Suprapubic skin (tissue), 4 donors: ENCODE measurements around the gene FOXJ3. TPM values are rescaled to one million over a fixed set of nuclear protein-coding genes. Genes with fewer than 3 reads are reported as not detected.

Experiments used
- DNase-seq, 2 donors: peaks; one replicate each; pipeline ENCODE4 v3.0.0-alpha.2; 2019; ENCODE audit warnings: low spot score in 2 of 2
- H3K27ac ChIP-seq: fragments of 200-600 bp; sonication (generic); one replicate; pipeline ENCODE4 v1.5.1; 2019
- H3K27me3 ChIP-seq: fragments of 200-600 bp; sonication (generic); one replicate; pipeline ENCODE4 v1.5.1; 2019
- H3K36me3 ChIP-seq: fragments of 200-600 bp; sonication (generic); one replicate; pipeline ENCODE4 v1.5.1; 2019
- H3K4me1 ChIP-seq: fragments of 200-600 bp; sonication (generic); one replicate; pipeline ENCODE4 v1.5.1; 2019
- H3K4me3 ChIP-seq: fragments of 200-600 bp; sonication (generic); one replicate; pipeline ENCODE4 v1.5.1; 2019; ENCODE audit warnings: mild to moderate bottlenecking
- H3K9me3 ChIP-seq: fragments of 200-600 bp; sonication (generic); one replicate; pipeline ENCODE4 v1.5.1; 2019
- EP300 ChIP-seq: sonication (generic); formaldehyde crosslinking; IDR thresholded peaks from one replicate; pipeline ENCODE4 v1.6.1; 2017; ENCODE audit warnings: antibody characterized with exemption
- POLR2A ChIP-seq, 2 donors: fragments of 450-650 bp; IDR thresholded peaks; one replicate each; pipeline ENCODE4 v1.6.1; 2017; ENCODE audit warnings: antibody characterized with exemption in 2 of 2, mild to moderate bottlenecking in 2 of 2, moderate library complexity in 2 of 2
- POLR2AphosphoS5 ChIP-seq, 3 donors: sonication (generic); formaldehyde crosslinking; IDR thresholded peaks; one replicate each; pipeline ENCODE4 v1.6.1; 2017; ENCODE audit warnings: antibody characterized with exemption in 3 of 3
- WGBS: methylation state at CpG from one replicate; pipeline ENCODE4 v1.1.5; 2018; 5-methylcytosine and 5-hydroxymethylcytosine counted together
- total RNA-seq, 4 donors: library from RNA; depleted of rRNA; stranded (reverse); fragments of >200 nt; gene quantifications; one replicate each; pipeline ENCODE4 v1.1.0, GENCODE V29; 2016
- TF ChIP-seq, protein P1 (sequence below), 2 donors: fragments of 200-600 bp in 1 of 2; fragments of 450-650 bp in 1 of 2; sonication (generic) in 1 of 2; IDR thresholded peaks; one replicate each; pipeline ENCODE4 v1.5.1; 2016 to 2019; ENCODE audit warnings: antibody characterized with exemption in 2 of 2, mild to moderate bottlenecking in 1 of 2, moderate library complexity in 1 of 2

FOXJ3 gene
- total RNA-seq, 4 donors from 2014 or later: 37.0 to 71.0 (median 41.1) TPM

DNA sequence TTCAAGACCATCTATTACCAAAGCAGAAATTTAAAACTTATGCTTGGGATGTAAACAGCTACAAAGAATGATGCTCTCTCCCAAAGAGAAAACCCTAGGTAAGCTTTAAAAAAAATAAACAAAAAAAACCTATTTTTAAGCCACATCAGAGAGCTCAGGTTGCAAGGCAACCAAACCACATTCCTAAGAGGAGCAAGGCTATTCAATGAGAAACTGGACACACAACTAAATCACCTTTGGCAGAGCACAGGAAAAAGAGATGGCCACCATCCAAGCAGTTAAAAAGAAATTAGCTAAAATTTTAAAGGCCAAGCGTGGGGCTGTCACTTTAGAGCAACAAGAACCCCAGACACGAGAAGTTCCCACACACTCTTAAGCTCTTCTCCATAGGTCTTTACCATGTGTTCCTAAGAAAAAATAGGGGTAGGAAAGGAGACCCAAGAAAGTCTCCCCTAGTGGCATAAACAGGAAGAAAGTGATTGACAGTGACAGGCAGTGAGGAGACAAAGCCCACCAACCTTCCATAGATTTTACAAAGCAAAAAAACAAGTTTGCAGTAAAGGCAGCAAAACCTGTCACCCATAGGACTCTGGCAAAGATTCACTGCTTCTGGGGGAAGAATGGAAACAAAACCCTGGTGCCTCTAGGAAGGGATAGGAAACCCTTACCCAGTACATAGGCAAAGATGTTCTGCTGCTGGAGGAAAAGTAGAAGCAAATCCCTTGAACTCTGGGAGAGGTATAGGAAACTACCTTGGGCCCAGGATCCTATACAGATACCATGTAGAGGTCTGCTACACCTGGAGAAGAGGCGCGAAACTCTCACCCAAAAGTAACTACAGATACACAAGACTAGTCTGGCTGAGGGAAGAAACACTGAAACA, 68.5 kb downstream of the FOXJ3 start:
- 74% methylated on average over 4 of the region's 4 CpGs for WGBS
- H3K9me3 ChIP-seq: no peaks in the 10 kb centered on the region
- H3K27ac ChIP-seq: no peak overlapping the region
- no peak for DNase-seq
- no peak for TF ChIP-seq POLR2A (IDR thresholded peaks at IDR 0.05)
- no peak for TF ChIP-seq POLR2AphosphoS5 (IDR thresholded peaks at IDR 0.05)
- peaks cover 8% of the 10 kb centered on the region for H3K4me1 ChIP-seq
- H3K27me3 ChIP-seq: no peaks in the 10 kb centered on the region
- H3K36me3 ChIP-seq: no peaks in the 10 kb centered on the region
- H3K4me3 ChIP-seq: no peak overlapping the region

DNA sequence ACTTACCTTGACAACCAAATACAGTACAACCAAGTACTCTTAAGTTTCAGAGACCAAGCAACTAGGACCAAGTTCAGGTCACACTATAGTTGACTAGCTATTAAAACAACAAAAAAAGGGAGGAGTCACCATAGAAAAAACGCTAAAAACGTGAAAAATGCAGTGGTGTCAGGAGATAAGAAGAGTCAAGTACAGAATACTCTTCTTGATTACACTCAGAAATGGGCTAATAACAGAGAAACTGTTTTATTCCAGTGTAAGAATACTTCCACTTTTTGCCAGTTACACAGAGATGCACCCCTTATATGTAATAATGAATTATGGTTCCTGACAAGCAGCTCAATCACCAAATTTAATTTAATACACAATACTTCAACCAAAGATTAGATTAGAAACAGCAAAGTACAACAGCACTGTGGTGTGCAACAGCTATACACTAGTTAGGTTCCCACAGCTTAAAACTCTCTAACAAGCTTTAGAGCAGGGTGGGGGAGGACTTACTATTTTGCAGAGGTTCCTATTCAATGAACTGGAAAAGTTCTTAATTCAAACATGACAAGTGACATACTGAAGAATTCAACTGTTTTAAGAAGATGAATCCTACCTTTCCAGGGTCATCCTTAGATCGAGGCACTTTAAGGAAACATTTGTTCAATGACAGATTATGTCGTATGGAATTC, 70.4 kb downstream of the FOXJ3 start:
- no peaks in the 10 kb centered on the region for H3K36me3 ChIP-seq
- no peak for DNase-seq
- H3K27ac ChIP-seq: no peak overlapping the region
- H3K4me1 ChIP-seq: peaks cover 17% of the 10 kb centered on the region
- no peaks in the 10 kb centered on the region for H3K9me3 ChIP-seq
- H3K4me3 ChIP-seq: no peak overlapping the region
- 85% methylated on average over 4 of the region's 4 CpGs for WGBS
- H3K27me3 ChIP-seq: no peaks in the 10 kb centered on the region
- TF ChIP-seq POLR2AphosphoS5 (IDR thresholded peaks at IDR 0.05) (no peak), POLR2A (IDR thresholded peaks at IDR 0.05) (no peak), EP300 (no peak)
- TF ChIP-seq, protein P1, sequence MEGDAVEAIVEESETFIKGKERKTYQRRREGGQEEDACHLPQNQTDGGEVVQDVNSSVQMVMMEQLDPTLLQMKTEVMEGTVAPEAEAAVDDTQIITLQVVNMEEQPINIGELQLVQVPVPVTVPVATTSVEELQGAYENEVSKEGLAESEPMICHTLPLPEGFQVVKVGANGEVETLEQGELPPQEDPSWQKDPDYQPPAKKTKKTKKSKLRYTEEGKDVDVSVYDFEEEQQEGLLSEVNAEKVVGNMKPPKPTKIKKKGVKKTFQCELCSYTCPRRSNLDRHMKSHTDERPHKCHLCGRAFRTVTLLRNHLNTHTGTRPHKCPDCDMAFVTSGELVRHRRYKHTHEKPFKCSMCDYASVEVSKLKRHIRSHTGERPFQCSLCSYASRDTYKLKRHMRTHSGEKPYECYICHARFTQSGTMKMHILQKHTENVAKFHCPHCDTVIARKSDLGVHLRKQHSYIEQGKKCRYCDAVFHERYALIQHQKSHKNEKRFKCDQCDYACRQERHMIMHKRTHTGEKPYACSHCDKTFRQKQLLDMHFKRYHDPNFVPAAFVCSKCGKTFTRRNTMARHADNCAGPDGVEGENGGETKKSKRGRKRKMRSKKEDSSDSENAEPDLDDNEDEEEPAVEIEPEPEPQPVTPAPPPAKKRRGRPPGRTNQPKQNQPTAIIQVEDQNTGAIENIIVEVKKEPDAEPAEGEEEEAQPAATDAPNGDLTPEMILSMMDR (IDR thresholded peaks at IDR 0.05): no peak

DNA sequence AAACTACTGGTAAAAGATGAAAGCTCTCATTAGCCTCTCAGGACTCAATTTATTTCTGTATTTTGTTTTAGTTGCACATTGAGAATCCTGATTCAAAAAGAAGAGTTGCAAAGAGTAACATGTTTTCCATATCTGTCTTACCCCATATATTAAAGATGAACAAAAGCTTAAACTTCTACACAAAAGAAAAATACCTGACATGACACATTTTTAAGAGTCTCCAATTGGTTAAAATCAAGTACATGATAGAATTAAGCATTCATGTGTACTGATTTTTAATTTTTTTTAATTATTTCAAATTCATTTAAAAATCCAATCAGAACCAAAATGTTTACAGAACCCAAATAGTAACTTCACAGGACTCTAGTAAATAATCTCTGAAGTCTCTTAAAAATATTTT, 72.0 kb downstream of the FOXJ3 start:
- TF ChIP-seq EP300: no peak
- no peak for TF ChIP-seq POLR2A (IDR thresholded peaks at IDR 0.05)
- TF ChIP-seq POLR2AphosphoS5 (IDR thresholded peaks at IDR 0.05): no peak
- TF ChIP-seq, protein P1 (IDR thresholded peaks at IDR 0.05): no peak
- H3K9me3 ChIP-seq: no peaks in the 10 kb centered on the region
- no peaks in the 10 kb centered on the region for H3K27me3 ChIP-seq
- peaks cover 32% of the 10 kb centered on the region for H3K4me1 ChIP-seq
- no peak for DNase-seq
- no peak overlapping the region for H3K27ac ChIP-seq
- no peaks in the 10 kb centered on the region for H3K36me3 ChIP-seq
- no peak overlapping the region for H3K4me3 ChIP-seq

DNA sequence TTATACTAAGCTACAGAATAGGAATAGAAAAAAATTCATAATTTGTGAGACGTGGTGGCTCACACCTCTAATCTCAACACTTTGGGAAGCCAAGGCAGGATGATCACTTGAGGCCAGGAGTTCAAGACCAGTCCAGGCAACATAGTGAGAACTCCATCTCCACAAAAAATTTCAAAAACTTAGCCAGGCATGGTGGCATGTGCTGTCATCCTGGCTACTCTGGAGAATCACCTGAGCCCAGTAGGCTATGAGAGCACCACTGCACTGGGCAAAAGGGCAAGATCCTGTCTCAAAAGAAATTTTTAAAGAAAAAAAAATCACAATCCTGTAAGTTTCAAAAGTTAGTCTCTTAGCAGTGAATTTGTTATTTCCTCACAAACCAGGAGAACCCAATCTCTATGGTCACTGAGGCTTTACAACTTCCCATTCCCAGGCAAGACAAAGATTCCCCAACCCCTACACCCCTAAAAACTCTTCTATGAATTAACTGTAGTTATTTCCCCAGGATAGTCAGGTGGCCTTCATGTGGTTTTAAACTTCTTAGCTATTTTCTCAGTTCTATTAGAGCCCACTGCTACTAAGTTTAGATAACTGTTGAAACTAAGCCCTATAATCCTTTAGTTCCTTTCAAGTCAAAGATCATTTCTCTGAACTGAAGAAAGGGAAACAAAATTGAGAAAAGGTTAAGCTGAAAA, 74.5 kb downstream of the FOXJ3 start:
- Histone ChIP-seq H3K4me3 (no peak overlapping the region), H3K27ac (no peak overlapping the region)
- 79% methylated on average over 1 of the region's 1 CpG for WGBS

DNA sequence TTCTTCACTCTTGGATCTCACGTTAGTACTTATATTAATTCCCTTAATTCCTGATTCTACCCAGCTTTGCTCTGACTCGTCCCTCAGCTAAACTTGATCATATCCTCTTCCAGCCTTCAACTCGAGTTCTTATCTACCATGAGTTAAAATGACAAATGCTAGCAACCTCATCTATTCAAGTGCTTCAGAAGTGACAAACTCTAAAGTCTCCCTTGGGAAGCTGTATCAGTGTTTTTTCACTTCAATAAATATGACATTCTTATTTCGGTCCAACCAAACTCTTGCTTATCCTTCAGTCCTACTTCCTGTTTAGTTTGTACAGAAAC, 75.3 kb downstream of the FOXJ3 start:
- Histone ChIP-seq H3K27me3 (no peaks in the 10 kb centered on the region), H3K36me3 (no peaks in the 10 kb centered on the region), H3K4me3 (no peak overlapping the region), H3K27ac (no peak overlapping the region), H3K4me1 (peaks cover 29% of the 10 kb centered on the region), H3K9me3 (no peaks in the 10 kb centered on the region)
- 16% methylated on average over 4 of the region's 4 CpGs for WGBS
- no peak for TF ChIP-seq POLR2A (IDR thresholded peaks at IDR 0.05)
- TF ChIP-seq, protein P1 (IDR thresholded peaks at IDR 0.05): no peak
- no peak for TF ChIP-seq EP300
- no peak for TF ChIP-seq POLR2AphosphoS5 (IDR thresholded peaks at IDR 0.05)
- DNase-seq: no peak

More for the DNA sequence above, 74.5 kb downstream of the FOXJ3 start:
- no peaks in the 10 kb centered on the region for H3K36me3 ChIP-seq
- TF ChIP-seq, protein P1 (IDR thresholded peaks at IDR 0.05): no peak
- TF ChIP-seq POLR2AphosphoS5 (IDR thresholded peaks at IDR 0.05) (no peak), POLR2A (IDR thresholded peaks at IDR 0.05) (no peak), EP300 (no peak)
- H3K27me3 ChIP-seq: no peaks in the 10 kb centered on the region
- peaks cover 29% of the 10 kb centered on the region for H3K4me1 ChIP-seq
- no peak for DNase-seq
- no peaks in the 10 kb centered on the region for H3K9me3 ChIP-seq
